Pulmonary artery endothelial cell (primary cell): ENCODE measurements around the gene VASP. TPM values are rescaled to one million over a fixed set of nuclear protein-coding genes. Genes with fewer than 3 reads are reported as not detected.

Experiments
- DNase-seq: peaks from one replicate; pipeline ENCODE4 v3.0.0-alpha.2; 2011; ENCODE audit warnings: low read depth, low spot score
- total RNA-seq: library from RNA; depleted of rRNA; stranded (reverse); fragments of >200 nt; gene quantifications from 2 replicates; pipeline ENCODE4 v1.2.3, GENCODE V29; 2014

VASP gene
- total RNA-seq, 1 donor from 2014 or later: 189 TPM

DNA sequence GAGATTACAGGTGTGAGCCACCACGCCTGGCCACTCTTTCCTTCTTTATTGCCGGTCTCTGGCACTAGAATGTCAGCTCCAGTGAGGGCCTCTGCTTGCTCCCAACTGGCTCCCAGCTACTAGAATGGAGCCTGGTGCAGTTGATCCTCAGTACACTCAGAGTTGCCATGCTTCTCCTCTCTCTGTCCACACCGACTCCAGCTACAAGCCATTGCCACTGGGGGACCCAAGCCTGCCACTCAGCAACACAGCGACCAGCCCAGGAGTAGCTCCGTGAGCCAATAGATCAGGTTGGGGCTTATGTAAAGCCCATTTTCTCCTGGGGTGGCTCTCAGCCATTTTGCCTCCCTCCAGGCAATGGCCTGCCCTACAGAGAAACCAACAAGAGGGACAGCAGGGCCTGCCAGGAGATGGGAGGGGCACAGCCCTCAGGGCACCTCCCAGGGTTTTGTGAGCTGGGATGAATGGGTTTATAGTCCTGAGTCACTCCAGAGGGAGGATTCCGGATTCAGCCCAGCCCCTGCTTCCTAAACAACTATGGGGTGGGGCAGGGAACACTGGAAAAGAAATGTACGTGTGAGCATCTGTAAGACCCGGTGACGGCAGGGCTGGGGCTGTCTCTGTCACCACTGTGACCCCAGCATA, 40.8 kb downstream of the VASP start:
- no peak for DNase-seq

DNA sequence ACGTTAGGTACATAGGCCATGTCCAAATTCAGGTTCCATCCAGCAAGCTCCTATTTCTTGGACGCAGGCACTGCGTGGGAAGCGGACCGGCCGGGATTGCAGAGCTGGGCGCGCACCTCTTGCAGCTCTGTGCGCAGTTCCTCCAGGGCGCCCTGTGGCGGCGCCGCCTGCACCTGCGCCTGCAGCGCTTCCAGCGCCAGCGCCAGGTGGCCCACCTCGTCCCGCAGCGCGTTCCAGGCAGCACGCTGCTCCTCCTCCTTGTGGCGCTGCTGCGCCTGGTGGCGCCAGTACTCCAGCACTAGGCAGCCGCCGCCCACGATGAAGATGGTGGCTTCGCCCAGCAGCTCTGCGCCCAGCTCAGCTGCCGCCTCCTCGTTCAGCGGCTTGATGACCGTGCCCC, 46.2 kb downstream of the VASP start:
- no peak for DNase-seq

DNA sequence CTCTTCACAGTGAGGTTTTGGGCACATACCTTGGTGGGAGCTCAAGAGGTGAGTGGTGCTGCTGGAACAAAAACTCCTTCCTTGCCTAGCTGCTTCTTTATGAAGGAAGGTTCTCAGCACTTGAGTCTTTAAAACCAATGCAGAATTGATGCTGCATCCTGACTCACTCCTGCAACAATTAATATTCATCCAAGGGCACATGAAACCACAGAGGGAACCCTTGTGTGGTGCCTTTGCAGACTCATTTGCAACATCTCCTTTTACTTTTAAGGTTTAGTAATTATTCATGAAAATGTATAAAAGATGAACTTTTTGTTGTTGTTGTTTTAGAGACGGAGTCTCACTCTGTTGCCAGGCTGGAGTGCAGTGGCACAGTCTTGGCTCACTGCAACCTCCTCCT, 47.2 kb downstream of the VASP start:
- no peak for DNase-seq

DNA sequence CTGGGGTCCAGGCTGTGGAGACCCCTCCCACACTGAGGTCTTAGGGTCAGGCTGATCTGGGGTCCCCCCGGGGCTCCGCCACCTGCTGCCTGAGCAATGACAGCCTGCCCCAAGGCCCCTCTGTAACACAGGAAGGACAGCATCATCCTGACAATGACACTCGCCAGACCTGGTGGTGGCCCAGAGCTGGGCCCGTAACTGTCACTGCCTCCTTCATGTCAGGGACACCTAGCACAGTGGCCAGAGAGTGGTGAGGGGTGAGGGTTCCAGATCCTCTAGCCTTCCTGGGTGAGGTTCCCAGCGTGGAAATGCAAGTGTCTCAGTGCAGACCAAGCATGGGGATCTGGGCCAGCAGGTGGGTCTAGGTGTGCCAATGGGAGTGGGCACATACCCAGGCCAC, 49.6 kb downstream of the VASP start:
- DNase-seq: no peak

DNA sequence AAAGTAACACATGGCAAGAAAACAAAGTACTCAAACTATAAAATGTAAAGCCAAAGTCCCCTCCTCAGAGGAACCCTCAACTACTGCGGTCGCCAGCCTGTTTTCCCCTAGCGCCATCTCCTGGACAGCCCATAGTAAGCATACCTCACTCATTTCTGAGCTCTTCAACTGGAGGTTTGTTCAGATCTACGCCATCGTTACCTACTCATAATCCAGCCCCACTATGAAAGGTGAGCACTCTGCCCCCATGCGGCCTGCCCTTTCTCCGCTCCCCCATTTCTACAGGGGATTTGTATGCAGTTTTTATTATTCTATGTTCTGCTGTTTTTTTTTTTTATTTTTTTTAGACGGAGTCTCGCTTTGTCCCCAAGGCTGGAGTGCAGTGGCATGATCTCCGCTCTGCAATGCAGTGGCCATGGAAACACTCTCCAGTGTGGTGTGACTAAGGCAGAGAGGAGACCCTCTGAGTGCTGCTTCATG, 51.2 kb downstream of the VASP start:
- DNase-seq: no peak

DNA sequence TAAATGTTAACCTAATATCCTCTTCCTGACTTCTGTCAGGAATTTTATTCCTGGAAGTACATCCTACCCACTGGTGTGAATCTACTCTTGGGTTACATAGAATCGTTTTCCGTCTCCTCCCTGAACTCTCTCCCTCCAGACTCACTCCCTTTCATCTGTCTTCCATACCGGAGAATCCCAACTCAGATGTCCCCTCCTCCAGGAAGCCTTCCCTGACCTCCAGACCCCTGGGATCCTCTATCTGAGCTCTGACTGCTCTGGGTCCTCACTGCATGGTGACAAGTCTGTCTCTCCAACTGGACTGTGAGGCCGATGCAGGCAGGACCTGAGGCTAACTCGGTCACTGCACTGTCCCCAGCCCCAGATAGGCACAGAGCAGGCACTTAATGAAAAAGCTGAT, 52.8 kb downstream of the VASP start:
- DNase-seq: no peak

DNA sequence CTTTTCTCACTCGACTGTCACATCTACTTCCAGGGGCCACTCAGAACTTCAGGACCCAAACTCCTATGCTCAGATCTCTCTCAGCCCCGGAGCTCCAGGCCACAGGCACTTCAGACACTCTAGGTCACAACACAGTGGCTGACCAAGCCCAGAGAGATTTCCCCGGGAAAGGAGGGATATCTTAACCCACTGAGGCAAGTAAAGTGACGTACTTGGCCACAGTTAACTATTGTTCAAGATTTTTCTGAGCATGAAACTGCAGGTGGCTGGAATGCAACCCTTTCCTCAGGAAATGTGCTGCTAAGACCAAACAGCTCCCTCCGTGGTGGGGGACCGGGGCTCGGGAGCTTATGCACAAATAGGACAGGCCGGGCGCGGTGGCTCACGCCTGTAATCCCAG, 53.4 kb downstream of the VASP start:
- DNase-seq: peak; percentile 24

DNA sequence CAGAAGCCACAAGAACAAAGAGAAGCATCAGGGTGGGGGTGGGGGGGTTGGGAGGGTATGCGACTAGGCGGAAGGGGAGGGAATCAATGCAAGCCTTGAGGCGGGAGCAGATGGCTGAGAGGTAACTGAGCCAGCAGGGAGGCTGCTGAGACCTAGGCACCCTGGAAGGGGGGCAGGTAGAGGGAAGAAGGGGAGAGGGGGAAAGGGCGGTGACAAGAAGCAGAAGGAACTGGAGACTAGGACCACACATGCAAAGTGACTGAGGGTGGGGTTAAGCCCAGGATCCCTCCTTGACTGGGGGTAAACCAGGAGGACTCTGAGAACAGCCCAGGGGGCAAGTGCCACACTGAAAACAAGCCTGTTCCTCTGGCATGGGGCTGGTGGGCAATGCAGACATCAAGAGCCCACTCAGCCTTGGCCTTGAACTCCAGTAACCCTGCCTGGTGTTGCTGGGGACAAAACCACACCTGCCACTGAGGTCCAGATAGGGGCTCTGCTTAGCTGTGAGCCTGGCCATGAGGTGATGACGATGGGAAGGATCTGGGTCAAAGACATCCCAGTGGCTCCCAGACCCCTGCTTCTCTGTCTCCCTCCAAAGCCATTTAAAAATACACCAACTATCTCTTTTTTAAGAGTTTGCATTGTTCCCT, 57.0 kb downstream of the VASP start:
- no peak for DNase-seq

DNA sequence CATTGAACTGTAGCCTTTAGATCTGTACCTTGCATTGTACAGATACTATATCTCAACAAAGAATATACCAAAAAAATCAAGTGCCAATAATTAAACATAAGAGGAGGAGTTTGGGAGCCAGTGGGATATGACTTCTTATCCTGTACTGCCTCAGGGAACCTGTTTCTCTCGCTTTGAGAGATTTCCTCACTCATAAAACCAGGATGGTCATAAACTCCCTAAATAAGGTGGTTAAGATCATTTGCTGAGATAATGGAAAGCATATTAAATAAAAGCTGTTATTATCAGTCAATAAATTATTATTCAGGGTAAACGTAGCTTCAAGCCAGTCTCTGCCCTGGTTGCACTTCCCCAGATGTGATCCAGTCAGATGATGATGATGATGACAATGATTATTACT, 60.3 kb downstream of the VASP start:
- DNase-seq: no peak

DNA sequence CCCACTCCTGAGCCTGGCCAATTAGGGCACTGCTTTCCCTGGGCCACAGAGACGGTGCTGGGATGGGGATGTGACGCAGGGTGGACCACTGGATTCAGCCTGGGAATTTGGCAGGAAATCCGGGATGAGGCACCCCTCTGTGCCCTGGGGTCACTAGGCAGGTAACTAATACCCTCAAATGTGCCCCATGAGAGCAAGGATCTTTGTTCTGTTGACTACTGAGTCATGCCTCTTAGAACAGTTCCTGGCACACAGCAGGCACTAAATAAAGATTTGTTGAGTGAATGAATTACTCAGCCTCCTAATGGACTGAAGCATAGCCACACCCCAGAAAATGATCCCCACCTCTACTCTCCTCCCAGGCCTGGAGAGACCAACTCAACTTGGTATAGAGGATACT, 61.5 kb downstream of the VASP start:
- DNase-seq: no peak

DNA sequence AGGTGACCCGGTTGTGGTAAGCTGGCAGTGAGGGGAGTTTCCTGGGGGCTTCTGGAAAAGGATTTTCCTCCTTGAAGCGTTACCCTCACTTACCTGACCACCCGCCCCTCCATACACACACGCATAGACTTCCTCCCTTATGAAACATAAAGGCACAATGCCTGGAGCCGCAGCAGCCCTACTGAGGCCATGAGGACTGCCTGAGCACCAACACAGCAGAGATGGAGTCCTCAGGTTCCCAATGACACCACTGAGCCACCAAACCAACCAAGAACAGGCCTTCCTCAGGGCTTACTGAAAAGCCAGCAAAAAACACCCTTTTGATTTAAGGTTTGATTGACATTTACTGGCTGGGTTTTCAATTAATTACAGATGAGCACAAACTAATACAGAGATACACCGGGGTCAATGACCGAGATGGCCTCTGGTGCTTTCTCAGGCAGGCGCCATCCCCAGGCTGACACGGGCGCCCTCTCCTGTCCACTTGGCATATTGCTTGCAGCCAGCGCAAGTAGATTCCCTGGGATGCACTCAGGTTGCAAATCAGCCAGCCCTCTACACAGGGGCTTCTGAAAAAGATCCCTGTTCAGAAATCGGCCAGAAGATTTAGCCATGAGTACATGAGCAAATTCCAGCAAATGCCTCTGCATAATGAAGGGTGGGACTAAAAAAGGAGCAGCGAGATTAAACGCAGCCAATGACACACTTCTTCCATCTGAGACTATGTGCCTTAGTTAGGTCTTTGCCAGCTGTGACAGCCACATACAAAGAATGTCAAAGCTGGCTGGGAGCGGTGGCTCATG, 62.5 kb downstream of the VASP start:
- no peak for DNase-seq

DNA sequence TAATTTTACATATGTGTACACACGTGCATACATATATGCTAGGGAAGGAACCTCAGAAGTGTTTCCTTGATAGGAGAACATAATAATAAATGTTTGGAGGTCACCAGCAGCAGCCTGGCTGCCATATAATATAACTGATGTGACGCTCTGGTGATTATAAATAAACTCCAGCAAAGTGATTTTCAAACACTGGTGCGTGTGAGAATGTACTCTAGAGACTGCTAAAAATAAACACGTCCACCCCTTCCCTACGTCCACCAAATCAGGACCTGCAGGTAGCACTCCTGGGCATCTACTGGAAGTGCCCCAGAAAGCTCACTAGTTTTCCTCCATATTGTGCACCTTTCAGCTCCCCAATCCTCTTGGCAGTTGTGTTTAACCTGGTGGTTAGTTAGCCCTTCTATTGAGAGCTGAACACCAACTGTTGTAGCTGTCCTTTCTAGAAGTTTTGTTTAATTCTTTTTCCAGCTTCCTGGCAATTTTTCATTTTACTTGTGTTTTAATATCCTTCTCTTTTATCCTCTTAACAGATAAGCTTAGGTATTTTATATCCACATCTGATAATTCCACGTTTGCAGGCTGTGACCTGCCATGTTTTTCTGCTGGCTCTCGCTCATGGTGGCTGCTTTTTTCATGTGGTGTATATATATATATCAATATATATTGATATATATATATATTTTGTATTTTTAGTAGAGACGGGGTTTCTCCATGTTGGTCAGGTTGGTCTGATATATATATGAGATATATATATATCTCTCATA, 64.4 kb downstream of the VASP start:
- DNase-seq: no peak

DNA sequence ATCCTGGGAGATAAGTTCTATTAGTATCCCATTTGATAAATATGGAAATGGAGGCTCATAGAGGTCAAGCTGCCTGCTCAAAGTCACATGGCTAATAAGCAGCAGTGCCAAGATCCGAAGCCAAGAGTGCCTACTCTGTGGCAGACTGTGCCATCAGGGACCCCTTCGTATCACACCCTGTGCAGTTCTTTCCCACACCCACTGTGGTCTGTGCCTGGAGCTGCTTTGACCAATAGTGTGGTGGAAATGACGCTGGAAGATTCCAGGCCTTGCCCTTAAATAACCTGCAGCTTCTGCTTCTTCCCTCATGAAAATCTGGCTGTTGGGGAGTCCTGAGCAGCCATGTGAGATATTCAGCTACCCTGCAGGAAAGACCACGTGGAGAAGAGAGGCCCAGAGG, 67.2 kb downstream of the VASP start:
- no peak for DNase-seq

DNA sequence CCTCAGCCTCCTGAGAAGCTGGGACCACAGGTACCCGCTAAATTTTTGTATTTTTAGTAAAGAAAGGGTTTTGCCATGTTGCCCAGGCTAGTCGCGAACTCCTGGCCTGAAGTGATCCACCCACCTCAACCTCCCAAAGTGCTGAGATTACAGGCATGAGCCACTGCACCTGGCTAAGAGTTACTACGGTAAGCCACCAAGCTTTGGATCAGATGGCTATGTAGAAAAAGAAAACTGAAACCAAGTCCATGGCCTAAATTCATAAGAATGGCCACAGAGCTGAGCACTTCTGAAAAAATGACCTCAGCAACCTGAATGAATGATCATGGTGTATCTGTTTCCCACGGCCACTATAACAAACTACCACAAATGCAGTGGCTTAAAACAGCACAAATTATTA, 67.9 kb downstream of the VASP start:
- DNase-seq: no peak

Other genes with a start within 250 kb of the VASP start
- gene CKM, start 184.6 kb upstream of the VASP start, total RNA-seq: not detected in 2 replicates
- 0.07 TPM in 2 replicates for gene KLC3, start 166.7 kb upstream of the VASP start, total RNA-seq
- gene ERCC2, start 136.9 kb upstream of the VASP start, total RNA-seq: 32.6 and 39.4 TPM in 2 replicates
- 8.2 and 8.6 TPM in 2 replicates for gene PPP1R13L, start 102.4 kb upstream of the VASP start, total RNA-seq
- gene POLR1G, start 100.8 kb upstream of the VASP start, total RNA-seq: 27.3 and 30.1 TPM in 2 replicates
- 86.3 and 157 TPM in 2 replicates for gene ERCC1, start 83.6 kb upstream of the VASP start, total RNA-seq
- gene FOSB, start 39.5 kb upstream of the VASP start, total RNA-seq: 0.33 and 1.9 TPM in 2 replicates
- gene RTN2, start 10.4 kb upstream of the VASP start, total RNA-seq: 4.1 and 8.7 TPM in 2 replicates
- 0.92 and 3.0 TPM in 2 replicates for gene PPM1N, start 9.0 kb upstream of the VASP start, total RNA-seq
- 6.0 and 9.7 TPM in 2 replicates for gene OPA3, start 77.3 kb downstream of the VASP start, total RNA-seq
- 4.0 and 5.7 TPM in 2 replicates for gene GPR4, start 94.7 kb downstream of the VASP start, total RNA-seq
- 22.2 and 35.6 TPM in 2 replicates for gene EML2, start 131.9 kb downstream of the VASP start, total RNA-seq
- gene GIPR, start 160.7 kb downstream of the VASP start, total RNA-seq: under 0.01 TPM in 1 of 2 replicates, not detected in the other
- 324 and 581 TPM in 2 replicates for gene SNRPD2, start 184.5 kb downstream of the VASP start, total RNA-seq
- gene QPCTL, start 185.2 kb downstream of the VASP start, total RNA-seq: 18.7 and 23.3 TPM in 2 replicates
- 5.3 and 6.5 TPM in 2 replicates for gene FBXO46, start 223.4 kb downstream of the VASP start, total RNA-seq
- not detected in 2 replicates for gene MEIOSIN, start 226.0 kb downstream of the VASP start, total RNA-seq